Measurements from ENCODE around the gene CACNA1C. TPM values are rescaled to one million over a fixed set of nuclear protein-coding genes. Genes with fewer than 3 reads are reported as not detected.

Gene CACNA1C
- total RNA-seq, 2 donors from 2014 or later = 70.0 to 127 TPM

- peak; percentile 76 for TF ChIP-seq CTCF (IDR thresholded peaks at IDR 0.05)
- ATAC-seq (ENCODE audit: insufficient number of reproducible peaks, low FRiP score, low read depth) (no peak), DNase-seq (ENCODE audit: low spot score) (no peak)
- Histone ChIP-seq H3K4me1 (ENCODE audit: control insufficient read depth in 1 of 2, low read depth in 2 of 2) (peaks cover 36 to 66% of the 10 kb centered on the region in 2 donors), H3K36me3 (no peaks in the 10 kb centered on the region), H3K4me3 (peak overlapping the region; percentile 92), H3K27me3 (replicated peaks; ENCODE audit: insufficient read depth) (no peaks in the 10 kb centered on the region), H3K27ac (peak overlapping the region; percentile 60 to 90), H3K9me3 (no peaks in the 10 kb centered on the region)
Measured at GRCh38 chr12:2057041-2057794, 4.4 kb downstream of the CACNA1C start.

GRCh38 chr12:2057795-2058408 is 5.1 kb downstream of the CACNA1C start:
- DNase-seq (ENCODE audit: low spot score) (no peak), ATAC-seq (ENCODE audit: insufficient number of reproducible peaks, low FRiP score, low read depth) (no peak)
- no peaks in the 10 kb centered on the region for H3K36me3 ChIP-seq
- TF ChIP-seq CTCF (IDR thresholded peaks at IDR 0.05) = no peak
- peak overlapping the region; percentile 60 to 80 for H3K27ac ChIP-seq
- no peaks in the 10 kb centered on the region for H3K27me3 ChIP-seq (replicated peaks; ENCODE audit: insufficient read depth)
- H3K4me3 ChIP-seq = peak overlapping the region; percentile 92
- peaks cover 36 to 71% of the 10 kb centered on the region in 2 donors for H3K4me1 ChIP-seq (ENCODE audit: control insufficient read depth in 1 of 2, low read depth in 2 of 2)
- H3K9me3 ChIP-seq = no peaks in the 10 kb centered on the region

- ATAC-seq (ENCODE audit: insufficient number of reproducible peaks, low FRiP score, low read depth) (no peak), DNase-seq (ENCODE audit: low spot score) (no peak)
- Histone ChIP-seq H3K4me1 (ENCODE audit: control insufficient read depth in 1 of 2, low read depth in 2 of 2) (peaks cover 36 to 76% of the 10 kb centered on the region in 2 donors), H3K4me3 (peak overlapping the region; percentile 43), H3K36me3 (no peaks in the 10 kb centered on the region), H3K27me3 (replicated peaks; ENCODE audit: insufficient read depth) (no peaks in the 10 kb centered on the region), H3K27ac (peak overlapping the region; percentile 60 to 80), H3K9me3 (no peaks in the 10 kb centered on the region)
- TF ChIP-seq CTCF (IDR thresholded peaks at IDR 0.05) = no peak
Measured at GRCh38 chr12:2058837-2059236, 6.0 kb downstream of the CACNA1C start.

GRCh38 chr12:2061402-2061801 is 8.6 kb downstream of the CACNA1C start:
- no peak for TF ChIP-seq CTCF (IDR thresholded peaks at IDR 0.05)
- ATAC-seq (ENCODE audit: insufficient number of reproducible peaks, low FRiP score, low read depth) (no peak), DNase-seq (ENCODE audit: low spot score) (no peak)
- Histone ChIP-seq H3K4me1 (ENCODE audit: control insufficient read depth in 1 of 2, low read depth in 2 of 2) (peaks cover 44 to 94% of the 10 kb centered on the region in 2 donors), H3K9me3 (no peaks in the 10 kb centered on the region), H3K27me3 (replicated peaks; ENCODE audit: insufficient read depth) (no peaks in the 10 kb centered on the region), H3K36me3 (no peaks in the 10 kb centered on the region), H3K4me3 (no peak overlapping the region), H3K27ac (peak overlapping the region in 1 of 2 donors; percentile 80)

- peaks cover 25 to 91% of the 10 kb centered on the region in 2 donors for H3K4me1 ChIP-seq (ENCODE audit: control insufficient read depth in 1 of 2, low read depth in 2 of 2)
- peak; percentile 2 for ATAC-seq (ENCODE audit: insufficient number of reproducible peaks, low FRiP score, low read depth)
- no peaks in the 10 kb centered on the region for H3K36me3 ChIP-seq
- TF ChIP-seq CTCF (IDR thresholded peaks at IDR 0.05) = no peak
- no peak for DNase-seq (ENCODE audit: low spot score)
- peak overlapping the region; percentile 64 for H3K4me3 ChIP-seq
- H3K27me3 ChIP-seq (replicated peaks; ENCODE audit: insufficient read depth) = no peaks in the 10 kb centered on the region
- peak overlapping the region; percentile 77 to 81 for H3K27ac ChIP-seq
- H3K9me3 ChIP-seq = no peaks in the 10 kb centered on the region
Measured at GRCh38 chr12:2064071-2064507, 11.3 kb downstream of the CACNA1C start.

Measured in thoracic aorta (tissue), 2 donors.